Measurements from ENCODE around the gene RASL11B.
"Not testable (repeated sequence)": the region's sequence is repeated elsewhere in the genome, so short reads cannot be mapped to it uniquely, and the experiment has no call there.

- TF ChIP-seq, protein P1, sequence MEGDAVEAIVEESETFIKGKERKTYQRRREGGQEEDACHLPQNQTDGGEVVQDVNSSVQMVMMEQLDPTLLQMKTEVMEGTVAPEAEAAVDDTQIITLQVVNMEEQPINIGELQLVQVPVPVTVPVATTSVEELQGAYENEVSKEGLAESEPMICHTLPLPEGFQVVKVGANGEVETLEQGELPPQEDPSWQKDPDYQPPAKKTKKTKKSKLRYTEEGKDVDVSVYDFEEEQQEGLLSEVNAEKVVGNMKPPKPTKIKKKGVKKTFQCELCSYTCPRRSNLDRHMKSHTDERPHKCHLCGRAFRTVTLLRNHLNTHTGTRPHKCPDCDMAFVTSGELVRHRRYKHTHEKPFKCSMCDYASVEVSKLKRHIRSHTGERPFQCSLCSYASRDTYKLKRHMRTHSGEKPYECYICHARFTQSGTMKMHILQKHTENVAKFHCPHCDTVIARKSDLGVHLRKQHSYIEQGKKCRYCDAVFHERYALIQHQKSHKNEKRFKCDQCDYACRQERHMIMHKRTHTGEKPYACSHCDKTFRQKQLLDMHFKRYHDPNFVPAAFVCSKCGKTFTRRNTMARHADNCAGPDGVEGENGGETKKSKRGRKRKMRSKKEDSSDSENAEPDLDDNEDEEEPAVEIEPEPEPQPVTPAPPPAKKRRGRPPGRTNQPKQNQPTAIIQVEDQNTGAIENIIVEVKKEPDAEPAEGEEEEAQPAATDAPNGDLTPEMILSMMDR (IDR thresholded peaks at IDR 0.05; ENCODE audit: insufficient read depth, low read length): not testable (repeated sequence)
- TF ChIP-seq POLR2AphosphoS5 (IDR thresholded peaks at IDR 0.05; ENCODE audit: low read depth): not testable (repeated sequence)
Measured at GRCh38 chr4:52834641-52835456, 27.3 kb upstream of the RASL11B start.

Data from HL-60 (cell line).